Neural cell (in vitro differentiated cells): ENCODE results near the gene OGFOD2. TPM values are rescaled to one million over a fixed set of nuclear protein-coding genes. Genes with fewer than 3 reads are reported as not detected.

Source experiments
- H2AFZ ChIP-seq: fragments of 200-600, 300-800 bp; sonication (generic), shearing (Covaris generic); 2 replicates; pipeline ENCODE4 v1.6.0; 2014; ENCODE audit warnings: low read depth, mild to moderate bottlenecking, antibody characterized with exemption, low read length, moderate library complexity
- H3F3A ChIP-seq: fragments of 200-600 bp; shearing (Covaris generic); 2 replicates; pipeline ENCODE4 v1.6.1; 2016; ENCODE audit warnings: mild to moderate bottlenecking, moderate library complexity, mixed read lengths, antibody characterized with exemption, low read length; ENCODE audit not compliant: insufficient read depth, poor library complexity, severe bottlenecking
- H3K27ac ChIP-seq: fragments of 200-600, 300-800 bp; sonication (generic), shearing (Covaris generic); 2 replicates; pipeline ENCODE4 v1.5.1; 2014; ENCODE audit warnings: mild to moderate bottlenecking, low read length, moderate library complexity
- H3K27me3 ChIP-seq: fragments of 300-800, 200-600 bp; sonication (generic), shearing (Covaris generic); 2 replicates; pipeline ENCODE4 v1.6.0; 2014; ENCODE audit warnings: mild to moderate bottlenecking, low read depth, low read length, moderate library complexity; ENCODE audit not compliant: insufficient read depth
- H3K36me3 ChIP-seq: fragments of 300-800, 200-600 bp; sonication (generic), shearing (Covaris generic); 2 replicates; pipeline ENCODE4 v1.5.1; 2014; ENCODE audit warnings: mild to moderate bottlenecking, antibody characterized with exemption, low read length, moderate library complexity; ENCODE audit not compliant: insufficient read depth
- H3K4me2 ChIP-seq: fragments of 300-800, 200-600 bp; sonication (generic), shearing (Covaris generic); 2 replicates; pipeline ENCODE4 v1.6.0; 2014; ENCODE audit warnings: mild to moderate bottlenecking, low read length
- H3K4me3 ChIP-seq: fragments of 300-800, 200-600 bp; sonication (generic), shearing (Covaris generic); 2 replicates; pipeline ENCODE4 v1.5.1; 2014; ENCODE audit warnings: mild to moderate bottlenecking, low read length, moderate library complexity
- H3K79me2 ChIP-seq: fragments of 200-600 bp; shearing (Covaris generic); replicated peaks from 2 replicates; pipeline ENCODE4 v1.6.0; 2014; ENCODE audit warnings: mild to moderate bottlenecking, low read length, moderate library complexity; ENCODE audit not compliant: insufficient read depth
- H3K9ac ChIP-seq: fragments of 300-800, 200-600 bp; sonication (generic), shearing (Covaris generic); 2 replicates; pipeline ENCODE4 v1.6.1; 2016; ENCODE audit warnings: mild to moderate bottlenecking, low read length, mixed read lengths
- H3K9me2 ChIP-seq: fragments of 200-600 bp; shearing (Covaris generic); 2 replicates; pipeline ENCODE4 v1.6.1; 2016; ENCODE audit warnings: mild to moderate bottlenecking, low read length, mixed read lengths; ENCODE audit not compliant: insufficient read depth
- H3K9me3 ChIP-seq: fragments of 200-600, 300-800 bp; sonication (generic), shearing (Covaris generic); 2 replicates; pipeline ENCODE4 v1.6.1; 2016; ENCODE audit warnings: mild to moderate bottlenecking, mixed run types, low read length, moderate library complexity, mixed read lengths
- H4K20me1 ChIP-seq: fragments of 200-600 bp; shearing (Covaris generic); 2 replicates; pipeline ENCODE4 v1.6.1; 2016; ENCODE audit warnings: mild to moderate bottlenecking, mixed run types; ENCODE audit not compliant: insufficient read depth
- EP300 ChIP-seq: fragments of 450-650 bp; conservative IDR thresholded peaks from 2 replicates; pipeline ENCODE4 v1.6.1; 2014; ENCODE audit warnings: antibody characterized with exemption, mild to moderate bottlenecking, moderate library complexity; ENCODE audit not compliant: poor library complexity, severe bottlenecking
- EZH2 ChIP-seq: fragments of 200-600, 300-800 bp; shearing (Covaris generic), sonication (generic); IDR thresholded peaks from 2 replicates; pipeline ENCODE4 v1.6.1; 2014; ENCODE audit warnings: antibody characterized with exemption, low read length, borderline replicate concordance, mild to moderate bottlenecking; ENCODE audit not compliant: insufficient read depth, poor library complexity, severe bottlenecking
- MXI1 ChIP-seq: fragments of 450-650 bp; conservative IDR thresholded peaks from 2 replicates; pipeline ENCODE4 v1.6.1; 2014; ENCODE audit warnings: antibody characterized with exemption, mild to moderate bottlenecking; ENCODE audit not compliant: poor library complexity, severe bottlenecking
- POLR2AphosphoS5 ChIP-seq: IDR thresholded peaks from 2 replicates; pipeline ENCODE4 v1.6.1; 2012
- RAD21 ChIP-seq: fragments of 450-650 bp; conservative IDR thresholded peaks from 2 replicates; pipeline ENCODE4 v1.6.1; 2014; ENCODE audit warnings: antibody characterized with exemption, mild to moderate bottlenecking, moderate library complexity
- SMC3 ChIP-seq: fragments of 450-650 bp; conservative IDR thresholded peaks from 2 replicates; pipeline ENCODE4 v1.6.1; 2014; ENCODE audit warnings: antibody characterized with exemption, mild to moderate bottlenecking, moderate library complexity; ENCODE audit not compliant: poor library complexity
- TAF1 ChIP-seq: IDR thresholded peaks from 2 replicates; pipeline ENCODE4 v1.6.1; 2012; ENCODE audit warnings: low read depth
- polyA plus RNA-seq: library from polyadenylated mRNA; depleted of rRNA; stranded (reverse); fragments of >200 nt; gene quantifications from 2 replicates; pipeline ENCODE4 v1.2.3, GENCODE V29; 2014
- TF ChIP-seq, protein P1 (sequence below): fragments of 450-650 bp; IDR thresholded peaks from 2 replicates; pipeline ENCODE4 v1.5.1; 2014; ENCODE audit warnings: antibody characterized with exemption, mild to moderate bottlenecking, moderate library complexity; ENCODE audit not compliant: poor library complexity, severe bottlenecking
- TF ChIP-seq, protein P2 (sequence below): IDR thresholded peaks from 2 replicates; pipeline ENCODE4 v1.6.1; 2012; ENCODE audit warnings: borderline replicate concordance

OGFOD2 gene
- polyA plus RNA-seq, 1 donor from 2014 or later: 27.8 TPM

DNA sequence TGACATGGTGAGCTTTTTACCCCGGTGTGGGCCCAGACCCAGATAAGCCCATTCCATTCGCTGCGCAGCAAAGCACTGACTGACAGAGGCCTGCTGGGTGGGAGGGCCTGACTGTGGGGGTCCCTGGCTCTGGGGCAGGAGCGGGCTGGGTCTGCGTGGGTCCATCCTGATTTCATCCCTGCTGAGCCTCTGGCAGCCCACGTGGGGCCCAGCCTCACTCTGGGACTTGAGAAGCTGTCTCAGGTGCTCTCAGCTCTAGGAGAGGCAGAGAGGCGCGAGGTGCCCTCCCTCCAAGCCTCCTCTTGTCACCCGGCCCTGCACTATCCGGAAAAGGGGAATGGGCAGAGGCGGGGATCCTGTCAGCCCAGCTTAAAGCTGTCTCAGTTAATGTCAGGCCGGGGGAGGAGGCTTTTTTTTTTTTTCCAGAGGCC is 9.7 kb upstream of the OGFOD2 start:
- Histone ChIP-seq H2AFZ (peak overlapping the region; percentile 43), H3K4me3 (peak overlapping the region; percentile 98), H3K9me3 (no peaks in the 10 kb centered on the region), H3K9me2 (no peaks in the 10 kb centered on the region), H3K9ac (peak overlapping the region; percentile 91), H3K4me2 (peak overlapping the region; percentile 95), H3K27ac (peak overlapping the region; percentile 90), H3K79me2 (no peaks in the 10 kb centered on the region), H3F3A (no peaks in the 10 kb centered on the region), H3K36me3 (no peaks in the 10 kb centered on the region), H4K20me1 (no peaks in the 10 kb centered on the region), H3K27me3 (no peaks in the 10 kb centered on the region)
- no peak for TF ChIP-seq MXI1
- TF ChIP-seq, protein P1, sequence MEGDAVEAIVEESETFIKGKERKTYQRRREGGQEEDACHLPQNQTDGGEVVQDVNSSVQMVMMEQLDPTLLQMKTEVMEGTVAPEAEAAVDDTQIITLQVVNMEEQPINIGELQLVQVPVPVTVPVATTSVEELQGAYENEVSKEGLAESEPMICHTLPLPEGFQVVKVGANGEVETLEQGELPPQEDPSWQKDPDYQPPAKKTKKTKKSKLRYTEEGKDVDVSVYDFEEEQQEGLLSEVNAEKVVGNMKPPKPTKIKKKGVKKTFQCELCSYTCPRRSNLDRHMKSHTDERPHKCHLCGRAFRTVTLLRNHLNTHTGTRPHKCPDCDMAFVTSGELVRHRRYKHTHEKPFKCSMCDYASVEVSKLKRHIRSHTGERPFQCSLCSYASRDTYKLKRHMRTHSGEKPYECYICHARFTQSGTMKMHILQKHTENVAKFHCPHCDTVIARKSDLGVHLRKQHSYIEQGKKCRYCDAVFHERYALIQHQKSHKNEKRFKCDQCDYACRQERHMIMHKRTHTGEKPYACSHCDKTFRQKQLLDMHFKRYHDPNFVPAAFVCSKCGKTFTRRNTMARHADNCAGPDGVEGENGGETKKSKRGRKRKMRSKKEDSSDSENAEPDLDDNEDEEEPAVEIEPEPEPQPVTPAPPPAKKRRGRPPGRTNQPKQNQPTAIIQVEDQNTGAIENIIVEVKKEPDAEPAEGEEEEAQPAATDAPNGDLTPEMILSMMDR: no peak
- no peak for TF ChIP-seq EZH2
- TF ChIP-seq SMC3: no peak
- TF ChIP-seq, protein P2, sequence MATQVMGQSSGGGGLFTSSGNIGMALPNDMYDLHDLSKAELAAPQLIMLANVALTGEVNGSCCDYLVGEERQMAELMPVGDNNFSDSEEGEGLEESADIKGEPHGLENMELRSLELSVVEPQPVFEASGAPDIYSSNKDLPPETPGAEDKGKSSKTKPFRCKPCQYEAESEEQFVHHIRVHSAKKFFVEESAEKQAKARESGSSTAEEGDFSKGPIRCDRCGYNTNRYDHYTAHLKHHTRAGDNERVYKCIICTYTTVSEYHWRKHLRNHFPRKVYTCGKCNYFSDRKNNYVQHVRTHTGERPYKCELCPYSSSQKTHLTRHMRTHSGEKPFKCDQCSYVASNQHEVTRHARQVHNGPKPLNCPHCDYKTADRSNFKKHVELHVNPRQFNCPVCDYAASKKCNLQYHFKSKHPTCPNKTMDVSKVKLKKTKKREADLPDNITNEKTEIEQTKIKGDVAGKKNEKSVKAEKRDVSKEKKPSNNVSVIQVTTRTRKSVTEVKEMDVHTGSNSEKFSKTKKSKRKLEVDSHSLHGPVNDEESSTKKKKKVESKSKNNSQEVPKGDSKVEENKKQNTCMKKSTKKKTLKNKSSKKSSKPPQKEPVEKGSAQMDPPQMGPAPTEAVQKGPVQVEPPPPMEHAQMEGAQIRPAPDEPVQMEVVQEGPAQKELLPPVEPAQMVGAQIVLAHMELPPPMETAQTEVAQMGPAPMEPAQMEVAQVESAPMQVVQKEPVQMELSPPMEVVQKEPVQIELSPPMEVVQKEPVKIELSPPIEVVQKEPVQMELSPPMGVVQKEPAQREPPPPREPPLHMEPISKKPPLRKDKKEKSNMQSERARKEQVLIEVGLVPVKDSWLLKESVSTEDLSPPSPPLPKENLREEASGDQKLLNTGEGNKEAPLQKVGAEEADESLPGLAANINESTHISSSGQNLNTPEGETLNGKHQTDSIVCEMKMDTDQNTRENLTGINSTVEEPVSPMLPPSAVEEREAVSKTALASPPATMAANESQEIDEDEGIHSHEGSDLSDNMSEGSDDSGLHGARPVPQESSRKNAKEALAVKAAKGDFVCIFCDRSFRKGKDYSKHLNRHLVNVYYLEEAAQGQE: no peak
- TF ChIP-seq RAD21: no peak
- no peak for TF ChIP-seq TAF1
- TF ChIP-seq EP300: no peak
- TF ChIP-seq POLR2AphosphoS5: no peak

DNA sequence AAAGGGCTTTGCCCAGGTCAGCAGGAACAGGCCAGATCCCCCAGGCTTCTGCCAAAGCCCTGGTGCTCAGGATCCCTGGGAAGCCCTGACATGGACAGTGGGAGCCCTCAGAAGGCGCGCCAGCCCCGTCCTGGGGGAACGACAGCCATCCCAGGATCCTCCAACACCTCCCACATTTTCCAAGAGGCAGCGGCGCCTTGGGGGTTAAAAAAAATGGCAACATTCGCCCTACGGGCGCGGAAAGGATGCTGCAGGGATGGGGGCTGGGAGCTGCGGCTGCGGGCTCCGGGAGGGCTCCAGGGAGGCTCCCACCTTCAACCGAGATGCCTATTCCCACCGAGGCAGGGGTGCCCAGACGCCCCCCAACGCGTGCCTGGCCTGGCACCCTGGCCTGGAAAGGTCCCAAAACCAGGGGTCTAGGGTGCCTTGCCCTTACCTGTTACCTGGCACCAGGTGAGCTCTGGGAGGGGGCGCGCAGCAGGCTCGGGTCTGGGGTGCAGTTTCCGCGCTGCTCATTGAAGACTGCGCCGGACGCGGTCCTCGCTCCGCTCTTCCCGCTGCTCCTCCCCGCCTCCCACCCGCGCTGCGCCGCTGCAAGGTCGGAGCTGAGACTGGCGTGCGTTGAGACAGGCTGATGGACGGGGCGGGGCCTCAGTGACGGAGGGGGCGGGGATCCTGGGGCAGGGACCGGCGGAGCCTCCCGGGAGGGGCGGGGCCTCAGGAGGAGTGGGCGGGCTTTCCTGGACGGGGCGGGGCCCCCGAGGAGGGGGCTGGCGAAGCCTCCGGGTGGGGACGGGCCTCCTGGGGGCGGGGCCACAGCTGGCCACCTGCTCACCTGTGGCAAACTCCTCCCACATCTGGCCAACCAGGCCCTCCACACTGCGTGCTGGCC is 8.9 kb upstream of the OGFOD2 start, which contains the start of gene ABCB9:
TSS of gene ABCB9 (minus strand) at position 613 of the 892 bp plus-strand sequence. CDS start 6,228 bp downstream, outside the sequence.
- Histone ChIP-seq H3K27me3 (no peaks in the 10 kb centered on the region), H3K9ac (peak within 1 kb of the TSS; percentile 91), H3K36me3 (no peaks in the 10 kb centered on the region), H3K27ac (peak within 1 kb of the TSS; percentile 90), H4K20me1 (no peaks in the 10 kb centered on the region), H3K9me2 (no peaks in the 10 kb centered on the region), H2AFZ (peak within 1 kb of the TSS; percentile 43), H3K4me3 (peak within 1 kb of the TSS; percentile 98), H3K79me2 (no peaks in the 10 kb centered on the region), H3F3A (no peaks in the 10 kb centered on the region), H3K9me3 (no peaks in the 10 kb centered on the region), H3K4me2 (peak within 1 kb of the TSS; percentile 95)
- peak; percentile 49 for TF ChIP-seq TAF1
- peak; percentile 48 for TF ChIP-seq EP300
- TF ChIP-seq, protein P2: peak; percentile 52
- TF ChIP-seq RAD21: peak; percentile 57
- TF ChIP-seq, protein P1: peak; percentile 41
- peak; percentile 70 for TF ChIP-seq SMC3
- peak; percentile 90 for TF ChIP-seq POLR2AphosphoS5
- TF ChIP-seq EZH2: no peak
- peak; percentile 77 for TF ChIP-seq MXI1
